CD14-positive monocyte (primary cell): ENCODE results near the gene DNAH14. TPM values are rescaled to one million over a fixed set of nuclear protein-coding genes. Genes with fewer than 3 reads are reported as not detected.

ENCODE experiments used
- DNase-seq, 3 donors: peaks; one replicate each; pipeline ENCODE4 v3.0.0-alpha.2; 2011 to 2022
- H2AFZ ChIP-seq: 2 replicates; pipeline ENCODE4 v1.6.0; 2012; ENCODE audit warnings: mild to moderate bottlenecking, low read depth, low read length, inconsistent platforms; ENCODE audit not compliant: insufficient read depth, poor library complexity, severe bottlenecking
- H3K27ac ChIP-seq, 2 donors: 1 replicate in 1 of 2; 2 replicates in 1 of 2; pipeline ENCODE4 v1.5.1; 2012 to 2013; ENCODE audit warnings: low read length in 2 of 2, control low read depth in 1 of 2, inconsistent platforms in 1 of 2, low read depth in 1 of 2, mild to moderate bottlenecking in 1 of 2
- H3K27me3 ChIP-seq, 2 donors: one replicate each; pipeline versions ENCODE4 v1.6.0 to v1.6.1; 2011 to 2013; ENCODE audit warnings: low read length in 2 of 2; ENCODE audit not compliant: control insufficient read depth in 2 of 2, insufficient read depth in 2 of 2
- H3K36me3 ChIP-seq, 2 donors: replicated peaks in 1 of 2; 1 replicate in 1 of 2; 2 replicates in 1 of 2; pipeline versions ENCODE4 v1.5.1 to v1.6.1; 2012 to 2013; ENCODE audit warnings: low read length in 2 of 2, control low read depth in 1 of 2, inconsistent platforms in 1 of 2, mild to moderate bottlenecking in 1 of 2; ENCODE audit not compliant: insufficient read depth in 2 of 2, control insufficient read depth in 1 of 2
- H3K4me1 ChIP-seq, 2 donors: 1 replicate in 1 of 2; 2 replicates in 1 of 2; pipeline versions ENCODE4 v1.5.1 to v1.6.1; 2012 to 2013; ENCODE audit warnings: low read length in 2 of 2, control low read depth in 1 of 2, inconsistent platforms in 1 of 2, mild to moderate bottlenecking in 1 of 2, moderate library complexity in 1 of 2; ENCODE audit not compliant: insufficient read depth in 2 of 2, control insufficient read depth in 1 of 2
- H3K4me2 ChIP-seq: replicated peaks from 2 replicates; pipeline ENCODE3; 2012; ENCODE audit warnings: low read length, moderate library complexity, mild to moderate bottlenecking; ENCODE audit not compliant: poor library complexity, severe bottlenecking; ENCODE audit errors: extremely low read depth
- H3K4me3 ChIP-seq, 3 experiments: fragments of 200-600 bp in 1 of 3; sonication (generic) in 1 of 3; replicated peaks in 1 of 3; 1 replicate in 2 of 3; 2 replicates in 1 of 3; pipeline ENCODE4 v1.5.1; 2011 to 2013; ENCODE audit warnings: low read length in 3 of 3, mild to moderate bottlenecking in 3 of 3, control low read depth in 2 of 3, low read depth in 2 of 3, inconsistent platforms in 1 of 3, moderate library complexity in 1 of 3
- H3K79me2 ChIP-seq: 2 replicates; pipeline ENCODE4 v1.6.0; 2012; ENCODE audit warnings: mild to moderate bottlenecking, control low read depth, inconsistent platforms, low read length, moderate library complexity; ENCODE audit not compliant: insufficient read depth
- H3K9ac ChIP-seq: 2 replicates; pipeline ENCODE4 v1.6.0; 2017; ENCODE audit warnings: low read length, mild to moderate bottlenecking; ENCODE audit not compliant: insufficient read depth, poor library complexity, severe bottlenecking
- H3K9me3 ChIP-seq, 2 donors: replicated peaks in 1 of 2; 1 replicate in 1 of 2; 2 replicates in 1 of 2; pipeline versions ENCODE4 v1.5.1 to v1.6.1; 2012 to 2013; ENCODE audit warnings: low read length in 2 of 2, control low read depth in 1 of 2; ENCODE audit not compliant: control insufficient read depth in 1 of 2, insufficient read depth in 1 of 2
- H4K20me1 ChIP-seq: 2 replicates; pipeline ENCODE4 v1.6.0; 2012; ENCODE audit warnings: mild to moderate bottlenecking, low read length, control low read depth, moderate library complexity; ENCODE audit not compliant: insufficient read depth
- H3K27ac Mint-ChIP-seq, 7 donors: one replicate each; pipeline ENCODE4 v1.8.0; 2020; ENCODE audit warnings: mild to moderate bottlenecking in 7 of 7, mixed read lengths in 7 of 7, moderate library complexity in 6 of 7, inconsistent platforms in 2 of 7
- H3K27me3 Mint-ChIP-seq, 3 donors: one replicate each; pipeline ENCODE4 v1.8.0; 2021 to 2022; ENCODE audit warnings: low read depth in 3 of 3, mild to moderate bottlenecking in 3 of 3, mixed read lengths in 3 of 3, moderate library complexity in 3 of 3, inconsistent platforms in 1 of 3
- H3K36me3 Mint-ChIP-seq, 2 donors: one replicate each; pipeline ENCODE4 v1.8.0; 2020; ENCODE audit warnings: mixed read lengths in 2 of 2, inconsistent platforms in 1 of 2, mild to moderate bottlenecking in 1 of 2
- H3K4me1 Mint-ChIP-seq: one replicate; pipeline ENCODE4 v1.8.0; 2020; ENCODE audit warnings: mild to moderate bottlenecking, mixed read lengths
- H3K4me3 Mint-ChIP-seq, 2 donors: one replicate each; pipeline ENCODE4 v1.8.0; 2020; ENCODE audit warnings: mild to moderate bottlenecking in 2 of 2, mixed read lengths in 2 of 2, moderate library complexity in 1 of 2
- H3K9me3 Mint-ChIP-seq, 7 donors: one replicate each; pipeline ENCODE4 v1.8.0; 2020 to 2022; ENCODE audit warnings: mixed read lengths in 7 of 7, mild to moderate bottlenecking in 6 of 7, moderate library complexity in 6 of 7, inconsistent platforms in 2 of 7
- CTCF ChIP-seq: fragments of 200-600 bp; IDR thresholded peaks from one replicate; pipeline ENCODE4 v1.8.0; 2022; ENCODE audit warnings: antibody characterized with exemption, mild to moderate bottlenecking
- WGBS: methylation state at CpG from one replicate; pipeline ENCODE4 v1.1.5; 2013; ENCODE audit warnings: missing lambda C conversion rate; ENCODE audit not compliant: insufficient coverage; 5-methylcytosine and 5-hydroxymethylcytosine counted together
- intact Hi-C, 2 donors: fragments of 100-400 bp; cut with micrococcal nuclease; formaldehyde crosslinking; loops; one replicate each; pipeline versions ENCODE4 v1.15.0 to v1.15.1; 2023
- polyA plus RNA-seq, 3 donors: library from polyadenylated mRNA; depleted of rRNA in 1 of 3; unstranded in 2 of 3; stranded (reverse) in 1 of 3; fragments of 300-500 nt in 2 of 3; fragments of >200 nt in 1 of 3; fragmentation: Illumina TruSeq in 2 of 3; gene quantifications; 1 replicate in 2 of 3; 2 replicates in 1 of 3; pipeline ENCODE4 v1.2.3, GENCODE V29; 2012 to 2021

DNAH14 gene
- polyA plus RNA-seq, 3 donors: 0.83 TPM; not detected in 2

GRCh38 chr1:225280563-225280962 is 351.1 kb downstream of the DNAH14 start:
- Histone ChIP-seq H3K4me2 (no peak overlapping the region), H3K9me3 (peaks cover 10 to 17% of the 10 kb centered on the region in 2 donors), H3K9ac (no peak overlapping the region), H3K27me3 (no peaks in the 10 kb centered on the region), H3K27ac (no peak overlapping the region), H3K36me3 (no peaks in the 10 kb centered on the region), H3K4me3 (no peak overlapping the region), H2AFZ (no peak overlapping the region), H3K4me1 (no peaks in the 10 kb centered on the region), H3K79me2 (no peaks in the 10 kb centered on the region), H4K20me1 (no peaks in the 10 kb centered on the region)
- TF ChIP-seq CTCF: no peak
- Mint-ChIP-seq H3K9me3 (peaks cover 15 to 22% (median 18%) of the 10 kb centered on the region in 7 donors), H3K4me1 (no peaks in the 10 kb centered on the region), H3K27ac (no peak overlapping the region), H3K27me3 (peaks cover 1 to 3% (median 2%) of the 10 kb centered on the region in 3 donors), H3K36me3 (no peaks in the 10 kb centered on the region), H3K4me3 (no peak overlapping the region)
- intact Hi-C loops: no loop called here
- no peak for DNase-seq

- peaks cover 4 to 17% (median 13%) of the 10 kb centered on the region in 7 donors for H3K9me3 Mint-ChIP-seq
- H3K27ac ChIP-seq: no peak overlapping the region
- H3K4me1 ChIP-seq: no peaks in the 10 kb centered on the region
- no peak overlapping the region for H3K4me2 ChIP-seq
- no CpG with 5 or more reads among the region's 1 CpG for WGBS
- no peaks in the 10 kb centered on the region for H3K36me3 Mint-ChIP-seq
- H4K20me1 ChIP-seq: no peaks in the 10 kb centered on the region
- H3K27me3 ChIP-seq: no peaks in the 10 kb centered on the region
- H3K4me3 Mint-ChIP-seq: no peak overlapping the region
- DNase-seq: no peak
- TF ChIP-seq CTCF: no peak
- H2AFZ ChIP-seq: no peak overlapping the region
- H3K79me2 ChIP-seq: no peaks in the 10 kb centered on the region
- H3K4me3 ChIP-seq: no peak overlapping the region
- H3K9me3 ChIP-seq: peaks cover 4 to 16% of the 10 kb centered on the region in 2 donors
- no peak overlapping the region for H3K27ac Mint-ChIP-seq
- no peaks in the 10 kb centered on the region for H3K27me3 Mint-ChIP-seq
- intact Hi-C loops: no loop called here
- no peaks in the 10 kb centered on the region for H3K4me1 Mint-ChIP-seq
- no peaks in the 10 kb centered on the region for H3K36me3 ChIP-seq
- no peak overlapping the region for H3K9ac ChIP-seq
These were observed 360.8 kb downstream of the DNAH14 start for GRCh38 chr1:225290244-225290643.
